CD14-positive monocyte (primary cell): ENCODE results near the gene HAUS5. TPM values are rescaled to one million over a fixed set of nuclear protein-coding genes. Genes with fewer than 3 reads are reported as not detected.

Experiments
- DNase-seq, 3 donors: peaks; one replicate each; pipeline ENCODE4 v3.0.0-alpha.2; 2011 to 2022
- H2AFZ ChIP-seq: 2 replicates; pipeline ENCODE4 v1.6.0; 2012; ENCODE audit warnings: mild to moderate bottlenecking, low read depth, low read length, inconsistent platforms; ENCODE audit not compliant: insufficient read depth, poor library complexity, severe bottlenecking
- H3K27ac ChIP-seq, 2 donors: 1 replicate in 1 of 2; 2 replicates in 1 of 2; pipeline ENCODE4 v1.5.1; 2012 to 2013; ENCODE audit warnings: low read length in 2 of 2, control low read depth in 1 of 2, inconsistent platforms in 1 of 2, low read depth in 1 of 2, mild to moderate bottlenecking in 1 of 2
- H3K27me3 ChIP-seq, 2 donors: one replicate each; pipeline versions ENCODE4 v1.6.0 to v1.6.1; 2011 to 2013; ENCODE audit warnings: low read length in 2 of 2; ENCODE audit not compliant: control insufficient read depth in 2 of 2, insufficient read depth in 2 of 2
- H3K36me3 ChIP-seq, 2 donors: replicated peaks in 1 of 2; 1 replicate in 1 of 2; 2 replicates in 1 of 2; pipeline versions ENCODE4 v1.5.1 to v1.6.1; 2012 to 2013; ENCODE audit warnings: low read length in 2 of 2, control low read depth in 1 of 2, inconsistent platforms in 1 of 2, mild to moderate bottlenecking in 1 of 2; ENCODE audit not compliant: insufficient read depth in 2 of 2, control insufficient read depth in 1 of 2
- H3K4me1 ChIP-seq, 2 donors: 1 replicate in 1 of 2; 2 replicates in 1 of 2; pipeline versions ENCODE4 v1.5.1 to v1.6.1; 2012 to 2013; ENCODE audit warnings: low read length in 2 of 2, control low read depth in 1 of 2, inconsistent platforms in 1 of 2, mild to moderate bottlenecking in 1 of 2, moderate library complexity in 1 of 2; ENCODE audit not compliant: insufficient read depth in 2 of 2, control insufficient read depth in 1 of 2
- H3K4me2 ChIP-seq: replicated peaks from 2 replicates; pipeline ENCODE3; 2012; ENCODE audit warnings: low read length, moderate library complexity, mild to moderate bottlenecking; ENCODE audit not compliant: poor library complexity, severe bottlenecking; ENCODE audit errors: extremely low read depth
- H3K4me3 ChIP-seq, 3 experiments: fragments of 200-600 bp in 1 of 3; sonication (generic) in 1 of 3; replicated peaks in 1 of 3; 1 replicate in 2 of 3; 2 replicates in 1 of 3; pipeline ENCODE4 v1.5.1; 2011 to 2013; ENCODE audit warnings: low read length in 3 of 3, mild to moderate bottlenecking in 3 of 3, control low read depth in 2 of 3, low read depth in 2 of 3, inconsistent platforms in 1 of 3, moderate library complexity in 1 of 3
- H3K79me2 ChIP-seq: 2 replicates; pipeline ENCODE4 v1.6.0; 2012; ENCODE audit warnings: mild to moderate bottlenecking, control low read depth, inconsistent platforms, low read length, moderate library complexity; ENCODE audit not compliant: insufficient read depth
- H3K9ac ChIP-seq: 2 replicates; pipeline ENCODE4 v1.6.0; 2017; ENCODE audit warnings: low read length, mild to moderate bottlenecking; ENCODE audit not compliant: insufficient read depth, poor library complexity, severe bottlenecking
- H3K9me3 ChIP-seq, 2 donors: replicated peaks in 1 of 2; 1 replicate in 1 of 2; 2 replicates in 1 of 2; pipeline versions ENCODE4 v1.5.1 to v1.6.1; 2012 to 2013; ENCODE audit warnings: low read length in 2 of 2, control low read depth in 1 of 2; ENCODE audit not compliant: control insufficient read depth in 1 of 2, insufficient read depth in 1 of 2
- H4K20me1 ChIP-seq: 2 replicates; pipeline ENCODE4 v1.6.0; 2012; ENCODE audit warnings: mild to moderate bottlenecking, low read length, control low read depth, moderate library complexity; ENCODE audit not compliant: insufficient read depth
- H3K27ac Mint-ChIP-seq, 7 donors: one replicate each; pipeline ENCODE4 v1.8.0; 2020; ENCODE audit warnings: mild to moderate bottlenecking in 7 of 7, mixed read lengths in 7 of 7, moderate library complexity in 6 of 7, inconsistent platforms in 2 of 7
- H3K27me3 Mint-ChIP-seq, 3 donors: one replicate each; pipeline ENCODE4 v1.8.0; 2021 to 2022; ENCODE audit warnings: low read depth in 3 of 3, mild to moderate bottlenecking in 3 of 3, mixed read lengths in 3 of 3, moderate library complexity in 3 of 3, inconsistent platforms in 1 of 3
- H3K36me3 Mint-ChIP-seq, 2 donors: one replicate each; pipeline ENCODE4 v1.8.0; 2020; ENCODE audit warnings: mixed read lengths in 2 of 2, inconsistent platforms in 1 of 2, mild to moderate bottlenecking in 1 of 2
- H3K4me1 Mint-ChIP-seq: one replicate; pipeline ENCODE4 v1.8.0; 2020; ENCODE audit warnings: mild to moderate bottlenecking, mixed read lengths
- H3K4me3 Mint-ChIP-seq, 2 donors: one replicate each; pipeline ENCODE4 v1.8.0; 2020; ENCODE audit warnings: mild to moderate bottlenecking in 2 of 2, mixed read lengths in 2 of 2, moderate library complexity in 1 of 2
- H3K9me3 Mint-ChIP-seq, 7 donors: one replicate each; pipeline ENCODE4 v1.8.0; 2020 to 2022; ENCODE audit warnings: mixed read lengths in 7 of 7, mild to moderate bottlenecking in 6 of 7, moderate library complexity in 6 of 7, inconsistent platforms in 2 of 7
- WGBS: methylation state at CpG from one replicate; pipeline ENCODE4 v1.1.5; 2013; ENCODE audit warnings: missing lambda C conversion rate; ENCODE audit not compliant: insufficient coverage; 5-methylcytosine and 5-hydroxymethylcytosine counted together
- intact Hi-C, 2 donors: fragments of 100-400 bp; cut with micrococcal nuclease; formaldehyde crosslinking; loops; one replicate each; pipeline versions ENCODE4 v1.15.0 to v1.15.1; 2023
- polyA plus RNA-seq, 3 donors: library from polyadenylated mRNA; depleted of rRNA in 1 of 3; unstranded in 2 of 3; stranded (reverse) in 1 of 3; fragments of 300-500 nt in 2 of 3; fragments of >200 nt in 1 of 3; fragmentation: Illumina TruSeq in 2 of 3; gene quantifications; 1 replicate in 2 of 3; 2 replicates in 1 of 3; pipeline ENCODE4 v1.2.3, GENCODE V29; 2012 to 2021
- TF ChIP-seq, protein P1 (sequence below): fragments of 200-600 bp; IDR thresholded peaks from one replicate; pipeline ENCODE4 v1.8.0; 2022; ENCODE audit warnings: antibody characterized with exemption, mild to moderate bottlenecking

HAUS5 gene
- polyA plus RNA-seq, 3 donors, result 0.94 to 6.3 (median 0.99) TPM

GRCh38 chr19:35578707-35579106 is 33.8 kb upstream of the HAUS5 start:
- Histone ChIP-seq H3K4me1 (no peaks in the 10 kb centered on the region), H3K9ac (no peak overlapping the region), H3K27ac (no peak overlapping the region), H2AFZ (no peak overlapping the region), H3K9me3 (peaks cover 26 to 27% of the 10 kb centered on the region in 2 donors), H3K79me2 (no peaks in the 10 kb centered on the region), H3K27me3 (no peaks in the 10 kb centered on the region), H3K4me3 (no peak overlapping the region), H3K36me3 (no peaks in the 10 kb centered on the region), H4K20me1 (no peaks in the 10 kb centered on the region), H3K4me2 (no peak overlapping the region)
- intact Hi-C loops, result no loop called here
- no peak overlapping the region for H3K27ac Mint-ChIP-seq
- H3K4me3 Mint-ChIP-seq, result no peak overlapping the region
- TF ChIP-seq, protein P1, sequence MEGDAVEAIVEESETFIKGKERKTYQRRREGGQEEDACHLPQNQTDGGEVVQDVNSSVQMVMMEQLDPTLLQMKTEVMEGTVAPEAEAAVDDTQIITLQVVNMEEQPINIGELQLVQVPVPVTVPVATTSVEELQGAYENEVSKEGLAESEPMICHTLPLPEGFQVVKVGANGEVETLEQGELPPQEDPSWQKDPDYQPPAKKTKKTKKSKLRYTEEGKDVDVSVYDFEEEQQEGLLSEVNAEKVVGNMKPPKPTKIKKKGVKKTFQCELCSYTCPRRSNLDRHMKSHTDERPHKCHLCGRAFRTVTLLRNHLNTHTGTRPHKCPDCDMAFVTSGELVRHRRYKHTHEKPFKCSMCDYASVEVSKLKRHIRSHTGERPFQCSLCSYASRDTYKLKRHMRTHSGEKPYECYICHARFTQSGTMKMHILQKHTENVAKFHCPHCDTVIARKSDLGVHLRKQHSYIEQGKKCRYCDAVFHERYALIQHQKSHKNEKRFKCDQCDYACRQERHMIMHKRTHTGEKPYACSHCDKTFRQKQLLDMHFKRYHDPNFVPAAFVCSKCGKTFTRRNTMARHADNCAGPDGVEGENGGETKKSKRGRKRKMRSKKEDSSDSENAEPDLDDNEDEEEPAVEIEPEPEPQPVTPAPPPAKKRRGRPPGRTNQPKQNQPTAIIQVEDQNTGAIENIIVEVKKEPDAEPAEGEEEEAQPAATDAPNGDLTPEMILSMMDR, result no peak
- 85% methylated on average over 4 of the region's 7 CpGs for WGBS
- DNase-seq, result no peak
- no peaks in the 10 kb centered on the region for H3K36me3 Mint-ChIP-seq
- peaks cover 20 to 40% (median 37%) of the 10 kb centered on the region in 7 donors for H3K9me3 Mint-ChIP-seq
- peaks cover 6 to 18% (median 6%) of the 10 kb centered on the region in 3 donors for H3K27me3 Mint-ChIP-seq
- no peaks in the 10 kb centered on the region for H3K4me1 Mint-ChIP-seq

DNA sequence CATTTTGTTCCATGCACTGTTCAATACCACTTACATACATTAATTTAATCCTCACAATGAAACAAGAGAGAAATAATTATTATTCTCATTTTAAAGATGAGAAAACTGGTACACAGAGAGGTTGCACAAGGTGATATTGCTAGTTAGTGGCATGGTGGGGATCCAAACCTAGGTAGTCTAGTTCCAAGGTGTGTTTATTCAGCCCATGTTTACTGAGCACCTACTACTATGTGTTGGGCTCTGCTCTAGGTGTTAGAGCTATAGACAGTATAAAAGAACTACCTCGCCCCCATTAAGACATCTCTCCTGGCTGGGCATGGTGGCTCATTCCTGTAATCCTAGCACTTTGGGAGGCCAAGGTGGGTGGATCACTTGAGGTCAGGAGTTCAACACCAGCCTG is 29.8 kb upstream of the HAUS5 start:
- intact Hi-C loops, result no loop called here

More for the DNA sequence above, 29.8 kb upstream of the HAUS5 start:
- no peaks in the 10 kb centered on the region for H3K4me1 ChIP-seq
- no peak overlapping the region for H3K27ac ChIP-seq
- no peak overlapping the region for H3K4me2 ChIP-seq
- Mint-ChIP-seq H3K27ac (no peak overlapping the region), H3K36me3 (no peaks in the 10 kb centered on the region), H3K4me1 (no peaks in the 10 kb centered on the region), H3K4me3 (no peak overlapping the region), H3K27me3 (peaks cover 8 to 37% (median 12%) of the 10 kb centered on the region in 3 donors), H3K9me3 (peaks cover under 1 to 17% (median 9%) of the 10 kb centered on the region in 7 donors)
- no peak overlapping the region for H3K9ac ChIP-seq
- TF ChIP-seq, protein P1, result no peak
- H3K9me3 ChIP-seq, result peaks cover 0 to 7% of the 10 kb centered on the region in 2 donors
- H3K4me3 ChIP-seq, result no peak overlapping the region
- H2AFZ ChIP-seq, result no peak overlapping the region
- no CpG with 5 or more reads among the region's 1 CpG for WGBS
- no peaks in the 10 kb centered on the region for H3K36me3 ChIP-seq
- peaks cover 0 to 2% of the 10 kb centered on the region in 2 donors for H3K27me3 ChIP-seq
- DNase-seq, result no peak
- no peaks in the 10 kb centered on the region for H4K20me1 ChIP-seq
- H3K79me2 ChIP-seq, result no peaks in the 10 kb centered on the region
